Transverse colon (tissue), 4 donors: Measurements from ENCODE around the gene PRKCA. TPM values are rescaled to one million over a fixed set of nuclear protein-coding genes. Genes with fewer than 3 reads are reported as not detected.

Source experiments
- DNase-seq: peaks from one replicate; pipeline ENCODE4 v3.0.0-alpha.2; 2019
- H3K27ac ChIP-seq, 4 donors: fragments of 200-600 bp; sonication (generic); 2 replicates each; pipeline ENCODE4 v1.5.1; 2016 to 2018; ENCODE audit warnings: inconsistent platforms in 4 of 4
- H3K27me3 ChIP-seq: fragments of 200-600 bp; sonication (generic); 2 replicates; pipeline ENCODE4 v1.5.1; 2017; ENCODE audit warnings: inconsistent platforms
- H3K36me3 ChIP-seq, 4 donors: fragments of 200-600 bp; sonication (generic); 2 replicates each; pipeline ENCODE4 v1.5.1; 2017 to 2019; ENCODE audit warnings: inconsistent platforms in 4 of 4
- H3K4me1 ChIP-seq, 4 donors: fragments of 200-600 bp; sonication (generic); 2 replicates each; pipeline ENCODE4 v1.5.1; 2017 to 2020; ENCODE audit warnings: inconsistent platforms in 4 of 4
- H3K4me3 ChIP-seq, 4 donors: fragments of 200-600 bp; sonication (generic); 1 replicate in 1 of 4; 2 replicates in 3 of 4; pipeline versions ENCODE4 v1.5.1 to v1.6.1; 2017 to 2019; ENCODE audit warnings: inconsistent platforms in 4 of 4
- H3K9me3 ChIP-seq, 2 donors: fragments of 200-600 bp; sonication (generic); 2 replicates each; pipeline ENCODE4 v1.5.1; 2017 to 2019; ENCODE audit warnings: inconsistent platforms in 2 of 2
- EP300 ChIP-seq: sonication (generic); formaldehyde crosslinking; IDR thresholded peaks from one replicate; pipeline ENCODE4 v1.6.1; 2017; ENCODE audit warnings: antibody characterized with exemption, low read depth
- POLR2A ChIP-seq: fragments of 450-650 bp; IDR thresholded peaks from one replicate; pipeline ENCODE4 v1.6.1; 2016; ENCODE audit warnings: antibody characterized with exemption, mild to moderate bottlenecking, moderate library complexity
- POLR2AphosphoS5 ChIP-seq, 3 donors: sonication (generic); formaldehyde crosslinking; IDR thresholded peaks; one replicate each; pipeline ENCODE4 v1.6.1; 2016; ENCODE audit warnings: antibody characterized with exemption in 3 of 3
- WGBS, 2 donors: methylation state at CpG; one replicate each; pipeline ENCODE4 v1.1.5; 2018; ENCODE audit warnings: low coverage in 1 of 2; 5-methylcytosine and 5-hydroxymethylcytosine counted together
- in situ Hi-C, 4 donors: fragments of 200-750 bp; cut with MboI; loops; one replicate each; pipeline versions ENCODE4 v1.15.0 to v1.15.1; 2017; ENCODE audit warnings: low sequenced_read_pairs in 3 of 4, low pct_ligation_motif_present in 1 of 4, low pct_unique_long_range_greater_than_20kb in 1 of 4
- intact Hi-C: fragments of 100-400 bp; cut with DNase I; formaldehyde crosslinking; loops from one replicate; pipeline ENCODE4 v1.15.1; 2023; ENCODE audit warnings: low total_unique reads
- total RNA-seq, 4 donors: library from RNA; depleted of rRNA; stranded (reverse); fragments of >200 nt; gene quantifications; one replicate each; pipeline ENCODE4 v1.1.0, GENCODE V29; 2016
- TF ChIP-seq, protein P1 (sequence below), 5 experiments: fragments of 200-600 bp in 3 of 5; fragments of 450-650 bp in 2 of 5; sonication (generic) in 3 of 5; IDR thresholded peaks; 1 replicate in 2 of 5; 2 replicates in 3 of 5; pipeline ENCODE4 v1.5.1; 2016 to 2017; ENCODE audit warnings: antibody characterized with exemption in 5 of 5, inconsistent platforms in 3 of 5, mild to moderate bottlenecking in 2 of 5, moderate library complexity in 1 of 5

The PRKCA gene
- total RNA-seq, 4 donors from 2014 or later: 16.1 to 49.7 (median 31.7) TPM

- WGBS, 2 donors: 49 to 60% methylated on average over 1 to 5 of the region's 5 CpGs
- Histone ChIP-seq H3K27ac (peak overlapping the region; percentile 68 to 82 (median 74)), H3K4me3 (no peak overlapping the region), H3K9me3 (no peaks in the 10 kb centered on the region), H3K4me1 (peaks cover 7 to 77% (median 56%) of the 10 kb centered on the region in 4 donors), H3K27me3 (no peaks in the 10 kb centered on the region), H3K36me3 (no peaks in the 10 kb centered on the region)
- in situ Hi-C loops (no loop called here), intact Hi-C loops (no loop called here)
- peak; percentile 83 for DNase-seq
- TF ChIP-seq POLR2A: no peak
- no peak for TF ChIP-seq EP300
- TF ChIP-seq, protein P1, sequence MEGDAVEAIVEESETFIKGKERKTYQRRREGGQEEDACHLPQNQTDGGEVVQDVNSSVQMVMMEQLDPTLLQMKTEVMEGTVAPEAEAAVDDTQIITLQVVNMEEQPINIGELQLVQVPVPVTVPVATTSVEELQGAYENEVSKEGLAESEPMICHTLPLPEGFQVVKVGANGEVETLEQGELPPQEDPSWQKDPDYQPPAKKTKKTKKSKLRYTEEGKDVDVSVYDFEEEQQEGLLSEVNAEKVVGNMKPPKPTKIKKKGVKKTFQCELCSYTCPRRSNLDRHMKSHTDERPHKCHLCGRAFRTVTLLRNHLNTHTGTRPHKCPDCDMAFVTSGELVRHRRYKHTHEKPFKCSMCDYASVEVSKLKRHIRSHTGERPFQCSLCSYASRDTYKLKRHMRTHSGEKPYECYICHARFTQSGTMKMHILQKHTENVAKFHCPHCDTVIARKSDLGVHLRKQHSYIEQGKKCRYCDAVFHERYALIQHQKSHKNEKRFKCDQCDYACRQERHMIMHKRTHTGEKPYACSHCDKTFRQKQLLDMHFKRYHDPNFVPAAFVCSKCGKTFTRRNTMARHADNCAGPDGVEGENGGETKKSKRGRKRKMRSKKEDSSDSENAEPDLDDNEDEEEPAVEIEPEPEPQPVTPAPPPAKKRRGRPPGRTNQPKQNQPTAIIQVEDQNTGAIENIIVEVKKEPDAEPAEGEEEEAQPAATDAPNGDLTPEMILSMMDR (IDR thresholded peaks at IDR 0.05): no peak
- peak in 1 of 3 donors; percentile 18 for TF ChIP-seq POLR2AphosphoS5 (IDR thresholded peaks at IDR 0.05)
Measured at GRCh38 chr17:66351033-66351432, 48.6 kb downstream of the PRKCA start.

DNA sequence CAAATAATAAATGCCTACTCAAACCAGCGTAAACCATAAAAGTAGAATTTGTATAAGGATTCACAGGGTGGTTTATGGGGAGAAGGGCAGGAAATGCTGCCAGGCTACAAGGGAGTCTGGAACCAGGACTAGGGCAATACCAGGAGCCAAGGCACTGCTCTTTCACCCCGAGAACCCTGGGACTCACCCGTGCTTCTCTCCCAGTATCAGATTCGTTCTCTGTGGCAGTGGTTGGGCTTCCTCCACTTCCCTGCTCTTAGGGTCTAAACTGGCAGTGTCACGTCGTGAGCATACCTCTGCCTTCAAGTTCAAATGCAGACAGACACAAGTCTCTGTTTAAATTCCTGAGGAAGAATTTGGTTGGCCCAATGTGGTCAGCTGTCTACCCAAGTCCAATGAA lies 49.3 kb downstream of the PRKCA start:
- no peaks in the 10 kb centered on the region for H3K27me3 ChIP-seq
- no peaks in the 10 kb centered on the region for H3K9me3 ChIP-seq
- H3K4me1 ChIP-seq: peaks cover 7 to 71% (median 51%) of the 10 kb centered on the region in 4 donors
- in situ Hi-C loops (no loop called here), intact Hi-C loops (no loop called here)
- peak overlapping the region; percentile 68 to 82 (median 74) for H3K27ac ChIP-seq
- no peak overlapping the region for H3K4me3 ChIP-seq
- TF ChIP-seq POLR2AphosphoS5 (IDR thresholded peaks at IDR 0.05): no peak
- TF ChIP-seq, protein P1 (IDR thresholded peaks at IDR 0.05): no peak
- TF ChIP-seq EP300: no peak
- no peak for TF ChIP-seq POLR2A
- H3K36me3 ChIP-seq: no peaks in the 10 kb centered on the region
- no peak for DNase-seq
- WGBS, 2 donors: 40 to 73% methylated on average over 1 to 6 of the region's 6 CpGs

DNA sequence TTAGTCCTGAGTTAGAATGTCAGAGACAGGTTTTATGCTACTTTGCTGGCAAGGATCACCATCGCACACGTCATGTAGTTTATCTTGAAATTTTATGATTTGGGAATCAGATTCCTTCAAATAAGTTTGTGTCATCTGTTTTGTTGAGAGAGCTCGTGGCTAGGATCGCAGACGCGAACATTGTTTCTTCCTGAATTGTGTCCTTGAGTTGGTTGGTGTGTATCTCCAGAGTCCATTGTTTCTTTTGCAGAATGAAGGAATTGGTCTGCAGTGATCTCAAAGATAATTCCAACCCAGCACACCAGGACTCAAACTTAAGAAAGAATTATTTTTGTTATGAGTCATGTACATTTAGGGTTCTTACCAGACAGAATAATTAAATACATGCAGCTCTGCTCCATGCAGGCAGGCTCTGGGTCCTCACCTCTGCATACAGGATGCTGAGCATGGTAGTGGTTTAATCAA lies 51.6 kb downstream of the PRKCA start:
- no peak overlapping the region for H3K4me3 ChIP-seq
- H3K9me3 ChIP-seq: no peaks in the 10 kb centered on the region
- no peak overlapping the region for H3K27ac ChIP-seq
- 63 to 64% methylated on average over 4 to 6 of the region's 6 CpGs for WGBS, 2 donors
- no peak for DNase-seq
- TF ChIP-seq POLR2AphosphoS5 (IDR thresholded peaks at IDR 0.05) (no peak), EP300 (no peak)
- TF ChIP-seq, protein P1 (IDR thresholded peaks at IDR 0.05): no peak
- in situ Hi-C loops (no loop called here), intact Hi-C loops (no loop called here)
- H3K27me3 ChIP-seq: no peaks in the 10 kb centered on the region
- no peaks in the 10 kb centered on the region for H3K36me3 ChIP-seq
- H3K4me1 ChIP-seq: peaks cover 4 to 50% (median 30%) of the 10 kb centered on the region in 4 donors

- intact Hi-C loops (no loop called here), in situ Hi-C loops (no loop called here)
- WGBS, 2 donors: 65% methylated on average over 3 of the region's 3 CpGs; no CpG with 5 or more reads in 1 of the 2 donors
- Histone ChIP-seq H3K27ac (no peak overlapping the region), H3K36me3 (no peaks in the 10 kb centered on the region), H3K4me3 (no peak overlapping the region), H3K4me1 (peaks cover under 1 to 44% (median 25%) of the 10 kb centered on the region in 4 donors), H3K27me3 (no peaks in the 10 kb centered on the region), H3K9me3 (no peaks in the 10 kb centered on the region)
- no peak for TF ChIP-seq POLR2AphosphoS5 (IDR thresholded peaks at IDR 0.05)
- TF ChIP-seq, protein P1 (IDR thresholded peaks at IDR 0.05): no peak
- DNase-seq: no peak
Measured at GRCh38 chr17:66354472-66354871, 52.1 kb downstream of the PRKCA start.
